GM19099 (cell line): ENCODE measurements around the gene RPL36AL.

Experiments
- POLR2A ChIP-seq: IDR thresholded peaks from 3 replicates; pipeline ENCODE4 v1.6.1; 2011; ENCODE audit warnings: low read depth; ENCODE audit not compliant: insufficient read length; ENCODE audit errors: extremely low read depth

The RPL36AL gene

DNA sequence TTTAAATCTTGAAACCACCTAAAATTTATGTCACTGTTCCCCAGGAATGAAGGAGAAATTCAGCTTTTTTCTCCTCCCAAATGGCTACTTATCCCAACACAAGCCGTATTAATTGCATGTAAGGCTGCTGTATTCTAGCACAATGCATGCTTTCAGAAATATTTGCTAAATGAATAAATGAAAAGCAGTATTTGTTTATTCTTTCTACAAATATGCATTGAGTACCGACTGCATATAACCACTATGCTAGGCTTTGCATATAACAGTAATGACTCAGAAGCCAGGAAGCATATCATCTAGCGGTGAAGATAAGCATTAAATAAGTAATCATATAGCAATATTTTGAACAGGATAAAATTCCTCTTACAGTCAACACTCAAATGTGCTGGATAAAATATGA, 27.4 kb downstream of the RPL36AL start:
- TF ChIP-seq POLR2A = no peak

- no peak for TF ChIP-seq POLR2A
Observed at GRCh38 chr14:49589387-49589786, 31.0 kb downstream of the RPL36AL start.

- no peak for TF ChIP-seq POLR2A
Observed at GRCh38 chr14:49586673-49587460, 33.6 kb downstream of the RPL36AL start.

GRCh38 chr14:49585803-49586672, 34.4 kb downstream of the RPL36AL start, which contains the start of gene RPS29:
Gene RPS29 (minus strand): TSS chr14:49586380. CDS start chr14:49586346, 34 bp downstream.
- TF ChIP-seq POLR2A = peak; percentile 95

DNA sequence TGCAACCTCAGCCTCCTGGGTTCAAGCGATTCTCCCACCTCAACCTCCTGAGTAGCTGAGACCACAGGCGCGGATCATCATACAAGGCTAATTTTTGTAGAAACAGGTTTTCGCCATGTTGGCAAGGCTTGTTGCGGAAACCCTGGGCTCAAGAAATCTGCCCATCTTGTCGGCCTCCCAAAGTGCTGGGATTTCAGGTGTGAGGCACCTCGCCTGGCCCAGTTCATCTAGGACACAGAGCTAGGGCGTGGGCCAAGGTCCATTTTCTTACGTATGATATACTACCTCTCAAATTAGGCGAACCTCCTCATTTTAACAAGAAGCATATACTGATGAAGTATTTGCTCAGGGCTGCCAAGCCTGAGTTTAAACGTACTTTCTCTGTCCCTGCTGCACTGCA, 36.4 kb downstream of the RPL36AL start:
- TF ChIP-seq POLR2A = peak; percentile 23

GRCh38 chr14:49583629-49584028, 36.8 kb downstream of the RPL36AL start:
- no peak for TF ChIP-seq POLR2A

- TF ChIP-seq POLR2A = peak; percentile 30
Observed at GRCh38 chr14:49582113-49582977, 38.1 kb downstream of the RPL36AL start.

GRCh38 chr14:49581209-49582112, 39.0 kb downstream of the RPL36AL start:
- peak; percentile 8 for TF ChIP-seq POLR2A

DNA sequence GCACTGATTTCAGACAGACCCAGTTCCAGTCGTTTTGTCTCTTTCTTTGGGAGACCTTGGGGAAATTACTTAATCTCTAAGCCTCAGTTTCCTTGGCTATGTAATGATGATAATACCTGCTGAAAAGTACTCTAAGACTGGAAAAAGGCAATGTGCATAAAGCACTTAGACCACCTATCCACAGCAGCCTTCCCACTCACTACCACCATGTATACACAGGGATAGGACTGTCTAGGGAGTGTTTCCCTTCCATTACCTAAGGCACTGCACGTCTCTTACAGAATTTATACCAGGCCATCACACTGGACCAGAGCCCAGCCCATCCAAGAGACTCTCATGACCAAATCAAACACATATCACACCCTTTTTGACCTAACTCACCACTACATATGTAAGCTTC, 40.6 kb downstream of the RPL36AL start:
- no peak for TF ChIP-seq POLR2A

DNA sequence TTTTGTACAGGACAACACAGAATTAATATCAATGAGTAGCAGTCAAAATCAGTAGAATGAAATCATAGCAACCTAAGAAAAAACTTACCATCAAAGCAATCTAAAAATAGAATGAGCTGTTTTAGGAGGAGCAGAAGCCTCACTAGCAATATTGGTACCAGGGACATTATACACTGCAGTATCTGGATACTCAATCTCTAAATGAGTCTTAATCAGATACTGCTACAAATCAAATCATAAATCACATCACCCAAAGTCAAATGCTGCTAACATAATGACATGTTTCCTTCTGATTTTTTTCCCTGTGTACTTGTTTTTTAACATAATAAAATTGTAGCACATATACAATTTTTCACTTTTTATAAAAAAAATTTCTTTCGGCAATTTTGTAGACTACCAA, 42.3 kb downstream of the RPL36AL start:
- TF ChIP-seq POLR2A = no peak

DNA sequence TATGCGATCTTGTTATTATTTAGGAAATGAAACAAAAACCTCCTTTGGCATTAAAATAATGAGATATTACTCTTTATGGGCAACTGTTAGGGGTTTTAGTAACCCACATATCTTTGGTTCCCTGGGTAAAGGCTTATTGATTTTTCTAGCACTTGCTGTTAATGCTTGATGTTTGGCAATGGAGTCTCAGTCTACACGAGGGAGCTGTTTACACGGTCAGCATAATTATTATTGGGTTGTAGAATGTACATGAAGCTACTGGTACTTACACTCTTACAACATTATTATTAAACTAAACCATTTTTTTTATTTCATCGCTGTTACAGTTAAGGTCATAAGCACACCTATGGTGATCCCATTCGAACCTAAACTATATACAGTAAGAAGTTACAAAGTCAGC, 46.4 kb downstream of the RPL36AL start:
- no peak for TF ChIP-seq POLR2A

GRCh38 chr14:49569281-49569680, 51.1 kb downstream of the RPL36AL start:
- no peak for TF ChIP-seq POLR2A
